T1000 (cell line): ENCODE results near the gene FUBP1.
A peak's percentile ranks its signal among the peaks of the same experiment; 100 is the strongest.
"Not testable (repeated sequence)": the region's sequence is repeated elsewhere in the genome, so short reads cannot be mapped to it uniquely, and the experiment has no call there.

Experiments
- DNase-seq: peaks from one replicate; lab custom pipeline; 2025; ENCODE audit warnings: mixed read lengths; lab: John Stamatoyannopoulos, UW

FUBP1 gene

DNA sequence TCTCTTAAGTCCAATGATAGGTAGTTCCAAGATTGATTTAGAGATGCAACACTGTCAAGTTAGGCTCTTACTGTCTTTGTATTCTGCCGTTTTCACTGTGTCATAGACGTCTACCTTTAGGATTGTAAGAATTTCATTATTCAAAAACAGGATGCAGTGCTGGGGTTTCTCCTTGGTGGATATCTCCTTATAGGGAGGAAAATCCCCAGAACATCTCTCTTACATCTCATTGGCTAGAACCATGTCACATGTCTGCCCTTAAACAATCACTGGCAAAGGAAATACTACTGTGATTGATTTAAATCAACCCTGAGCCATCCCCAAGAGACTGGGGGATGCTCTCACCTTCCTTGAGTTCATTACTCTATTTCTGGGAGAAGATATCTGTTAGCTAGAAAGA, 10.9 kb upstream of the FUBP1 start:
- DNase-seq: no peak

DNA sequence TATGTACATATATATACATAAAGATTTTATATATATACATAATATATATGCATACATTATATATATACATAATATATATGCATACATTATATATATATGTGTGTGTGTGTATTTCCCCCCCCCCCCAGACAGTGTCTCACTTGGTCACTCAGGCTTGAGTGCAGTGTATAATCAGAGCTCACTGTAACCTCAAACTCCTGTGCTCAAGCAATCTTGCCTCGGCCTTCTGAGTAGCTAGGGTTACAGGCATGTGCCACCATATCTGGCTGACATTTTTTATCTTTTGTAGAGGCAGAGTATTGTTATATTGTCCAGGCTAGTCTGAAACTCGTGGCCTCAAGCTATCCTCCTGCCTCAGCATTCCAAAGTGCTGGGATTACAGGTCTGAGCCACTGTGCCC, 9.0 kb upstream of the FUBP1 start:
- DNase-seq: no peak

DNA sequence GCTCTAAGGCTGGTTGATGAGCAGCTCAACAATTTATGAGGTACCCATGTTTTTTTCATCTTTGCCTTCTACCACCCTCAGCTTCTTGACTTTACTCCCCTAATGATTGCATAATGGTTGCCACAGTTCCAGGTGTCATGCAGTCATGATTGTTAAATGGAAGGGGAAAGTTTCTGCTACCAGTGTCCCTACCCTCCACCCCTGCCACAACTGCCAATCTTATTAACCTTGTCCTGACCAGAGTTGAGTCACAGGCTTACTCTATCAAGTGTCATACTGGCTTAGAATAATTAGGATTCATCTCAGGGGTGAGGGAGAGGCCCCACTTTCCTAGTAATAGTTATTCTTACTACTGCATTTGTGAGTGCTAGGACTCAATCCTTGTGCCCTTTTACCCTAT, 7.9 kb upstream of the FUBP1 start:
- no peak for DNase-seq

DNA sequence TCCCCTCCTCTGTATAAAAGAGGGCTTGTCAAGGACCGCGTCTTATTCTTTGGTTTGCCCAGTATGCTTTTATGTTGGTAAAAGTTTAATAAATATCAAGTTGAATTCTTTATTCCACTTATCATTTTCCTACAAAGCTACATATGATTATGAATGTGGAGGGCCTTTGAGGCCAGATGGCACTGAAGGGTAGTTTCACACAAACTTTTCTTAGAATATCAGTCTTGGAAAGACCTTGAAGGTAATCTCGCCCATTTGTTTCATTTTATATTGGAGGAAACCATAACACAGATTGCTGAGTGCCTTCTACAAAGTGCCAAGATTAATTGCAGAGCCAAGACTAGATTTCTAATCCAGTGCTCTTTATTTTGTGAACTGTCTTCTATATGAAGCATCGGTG, 5.8 kb upstream of the FUBP1 start:
- DNase-seq: no peak

DNA sequence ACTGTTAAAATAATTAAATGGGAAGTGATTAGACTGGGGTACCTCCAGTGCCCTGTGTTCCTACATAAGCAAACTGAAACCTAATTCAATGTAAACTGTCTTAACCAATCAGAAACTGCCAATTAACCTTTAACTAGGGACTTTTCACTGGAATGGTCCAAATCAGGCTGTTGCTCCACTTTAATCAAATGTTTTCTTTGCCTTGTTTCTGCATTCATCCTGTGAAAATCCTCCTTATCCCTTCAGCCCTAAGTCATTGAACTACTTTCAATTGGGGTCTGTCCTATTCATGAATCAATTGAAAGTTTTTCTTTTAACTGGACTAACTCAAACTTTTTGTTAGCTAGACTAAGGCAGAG, 5.1 kb upstream of the FUBP1 start:
- no peak for DNase-seq

DNA sequence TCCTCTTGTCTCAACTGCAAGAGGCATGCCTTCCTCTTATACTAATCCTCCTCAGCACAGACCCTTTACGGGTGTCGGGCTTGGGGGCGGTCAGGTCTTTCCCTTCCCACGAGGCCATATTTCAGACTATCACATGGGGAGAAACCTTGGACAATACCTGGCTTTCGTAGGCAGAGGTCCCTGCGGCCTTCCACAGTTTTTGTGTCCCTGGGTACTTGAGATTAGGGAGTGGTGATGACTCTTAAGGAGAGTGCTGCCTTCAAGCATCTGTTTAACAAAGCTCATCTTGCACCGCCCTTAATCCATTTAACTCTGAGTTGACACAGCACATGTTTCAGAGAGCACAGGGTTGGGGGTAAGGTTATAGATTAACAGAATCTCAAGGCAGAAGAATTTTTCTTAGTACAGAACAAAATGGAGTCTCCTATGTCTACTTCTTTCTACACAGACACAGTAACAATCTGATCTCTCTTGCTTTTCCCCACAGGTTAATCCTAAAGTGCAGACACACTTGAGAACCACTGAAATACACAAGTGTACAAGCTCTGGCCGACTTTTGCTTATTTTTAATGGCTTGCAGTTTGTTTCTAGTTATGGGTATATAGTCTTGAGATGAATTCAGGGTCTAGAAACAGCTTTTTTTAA, 4.6 kb upstream of the FUBP1 start:
- DNase-seq: not testable (repeated sequence)

DNA sequence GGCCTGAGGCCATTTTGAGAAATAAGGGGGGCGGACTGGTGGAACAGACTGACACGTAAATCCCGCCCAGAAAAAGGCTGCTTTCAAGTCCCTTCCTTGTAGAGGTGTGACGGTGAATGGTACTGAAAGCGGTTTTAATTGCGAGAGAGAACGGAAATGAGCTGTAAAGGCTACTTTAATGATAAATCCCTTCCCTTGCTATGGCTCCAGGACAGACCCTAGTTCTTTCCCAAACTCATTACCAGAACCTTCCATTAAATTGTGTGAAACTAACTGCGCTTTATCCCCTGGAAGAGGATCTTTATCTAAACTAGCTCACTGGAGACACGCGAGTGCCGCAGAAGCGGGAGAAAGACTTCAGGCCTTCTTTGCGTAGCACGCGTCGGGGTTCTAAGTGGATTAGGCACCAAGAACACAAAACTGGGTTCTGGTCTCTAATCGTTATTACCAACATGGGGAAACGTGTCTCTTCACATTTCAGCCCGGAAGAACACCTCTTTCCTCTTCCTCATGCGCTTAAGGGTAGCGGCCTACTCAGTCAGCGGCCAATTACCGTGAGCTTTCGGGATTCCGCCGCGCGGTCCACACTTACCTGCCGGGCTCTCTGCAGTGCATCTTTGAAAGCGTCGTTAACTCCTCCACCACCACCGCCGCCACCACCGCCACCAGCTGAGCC, 441 bp downstream of the FUBP1 start:
- peak; percentile 85 for DNase-seq

DNA sequence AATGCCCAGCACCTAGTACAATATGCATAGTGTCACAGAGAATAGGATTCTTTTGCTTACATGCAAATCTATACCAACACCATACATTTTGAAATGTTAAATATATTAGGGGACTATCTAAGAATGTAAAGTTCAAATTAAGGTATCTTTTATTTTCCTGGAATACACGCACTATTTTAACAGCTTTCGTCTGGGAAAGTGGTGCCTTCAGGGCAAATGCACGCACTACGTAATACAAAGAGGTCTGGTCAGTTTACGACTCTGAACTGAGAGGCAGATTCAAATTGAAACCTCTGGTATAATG, 931 bp downstream of the FUBP1 start:
- no peak for DNase-seq

DNA sequence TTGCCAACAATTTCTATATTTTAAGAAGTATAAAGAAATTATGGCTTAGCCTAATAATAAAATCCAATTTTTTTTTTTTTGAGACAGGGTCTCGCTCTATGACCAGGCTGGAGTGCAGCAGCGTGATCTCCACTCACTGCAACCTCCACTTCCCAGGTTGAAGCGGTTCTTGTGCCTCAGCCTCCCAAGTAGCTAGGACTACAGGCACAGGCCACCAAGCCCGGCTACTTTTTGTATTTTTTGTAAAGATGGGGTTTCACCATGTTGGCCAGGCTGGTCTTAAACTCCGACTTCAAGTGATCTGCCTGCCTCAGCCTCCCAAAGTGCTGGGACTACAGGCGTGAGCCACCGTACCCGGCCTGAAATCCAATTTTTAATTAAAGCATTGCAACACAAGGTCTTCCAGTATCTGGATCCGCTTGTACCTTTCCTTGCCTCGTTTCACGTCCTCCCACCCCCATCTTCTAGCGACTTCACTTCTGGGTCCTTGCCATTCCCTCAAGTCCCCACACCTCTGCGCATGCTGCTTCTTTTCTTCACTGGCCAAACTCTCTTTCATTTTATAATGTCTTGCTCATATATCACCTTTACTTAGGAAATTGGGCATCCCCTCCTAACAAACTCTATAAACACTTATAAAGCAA, 2.3 kb downstream of the FUBP1 start:
- no peak for DNase-seq

DNA sequence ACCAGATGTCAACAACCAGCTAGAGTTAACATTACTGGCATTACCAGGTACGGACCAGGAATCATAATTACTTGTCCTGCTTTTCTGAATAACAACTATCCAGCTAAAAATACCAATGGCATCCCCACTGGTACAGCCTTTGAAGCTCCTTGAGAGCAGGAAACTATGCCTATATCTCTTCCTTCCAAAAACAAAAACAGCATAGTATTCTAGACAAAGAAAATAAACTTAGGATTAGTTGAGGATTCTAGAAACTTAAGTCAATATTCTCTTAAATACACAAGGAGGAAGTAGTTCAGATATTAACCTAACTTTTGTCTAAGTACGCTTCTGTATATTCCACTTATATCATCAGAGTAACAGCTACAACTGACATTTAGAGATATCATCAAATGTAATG, 3.0 kb downstream of the FUBP1 start:
- no peak for DNase-seq

DNA sequence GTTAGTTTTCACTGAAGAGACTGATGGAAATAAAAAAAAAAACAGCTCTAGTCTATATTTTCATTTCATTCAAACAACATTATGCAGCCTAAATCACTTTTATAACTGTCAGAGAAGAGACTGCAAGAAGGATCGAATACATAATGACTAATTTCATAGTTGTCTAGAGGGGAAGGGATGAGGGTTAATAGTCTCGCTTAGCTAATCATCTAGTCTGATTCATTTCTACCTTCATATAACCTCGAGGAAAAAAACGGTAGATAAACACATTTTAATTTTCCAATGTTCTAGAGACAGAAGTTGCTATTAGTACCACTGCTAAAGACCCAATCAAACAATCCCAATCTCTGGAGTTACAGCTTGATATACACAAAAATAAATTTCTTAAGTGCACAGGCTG, 3.5 kb downstream of the FUBP1 start:
- DNase-seq: no peak

DNA sequence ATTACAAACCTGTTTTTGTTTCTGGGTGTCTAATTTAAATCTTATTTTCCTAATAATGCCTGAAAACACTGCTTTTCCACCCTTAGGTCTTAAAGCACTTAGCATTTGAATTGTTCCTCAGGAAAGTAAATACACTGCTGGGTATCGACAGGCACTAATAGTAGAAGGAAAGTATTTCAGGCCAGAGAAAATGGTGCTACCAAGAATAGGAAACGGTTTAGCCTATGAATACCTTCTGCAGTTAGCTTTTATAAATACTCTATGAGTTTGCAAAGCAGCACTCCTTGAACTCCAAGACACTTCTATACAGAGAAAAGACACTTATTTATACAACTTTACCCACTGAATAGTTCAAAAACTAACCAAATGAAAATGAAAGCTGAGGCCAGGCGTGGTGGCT, 6.8 kb downstream of the FUBP1 start:
- no peak for DNase-seq

DNA sequence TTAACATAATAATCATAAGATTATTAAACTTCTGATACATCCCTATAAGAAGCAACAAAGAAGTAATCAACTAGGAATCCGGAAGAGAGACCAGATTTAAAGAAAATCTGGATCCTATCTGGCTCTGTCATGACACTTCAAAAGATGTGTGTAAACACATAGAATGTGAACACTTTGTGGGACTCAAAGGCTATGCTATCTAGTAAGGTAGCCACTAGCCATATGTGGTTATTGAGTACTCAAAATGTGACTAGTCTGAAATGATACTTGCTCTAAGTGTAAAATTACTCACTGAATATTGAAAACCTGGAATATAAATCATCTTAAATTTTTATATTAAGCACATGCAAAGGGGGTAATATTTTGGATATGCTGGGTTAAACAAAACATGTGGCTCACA, 8.7 kb downstream of the FUBP1 start:
- DNase-seq: no peak

DNA sequence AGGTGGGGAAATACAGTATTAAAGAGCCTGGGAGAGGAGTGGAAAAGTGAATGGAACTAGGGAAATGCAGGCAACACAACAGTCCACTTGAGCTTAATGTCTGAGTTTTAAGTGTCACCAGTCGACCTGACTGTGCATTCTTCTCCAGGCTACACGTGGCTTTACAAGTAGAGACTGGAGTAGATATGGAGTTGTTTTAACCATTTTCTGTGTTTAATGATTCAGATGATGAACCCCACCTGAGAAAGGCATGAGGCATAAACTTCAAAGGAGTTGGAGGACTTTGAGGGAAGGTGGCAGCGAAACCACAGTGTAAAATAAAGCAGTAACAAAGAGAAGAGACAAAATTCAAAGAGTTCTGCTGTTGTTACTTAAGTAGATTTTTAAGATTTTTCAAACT, 12.6 kb downstream of the FUBP1 start:
- DNase-seq: no peak

DNA sequence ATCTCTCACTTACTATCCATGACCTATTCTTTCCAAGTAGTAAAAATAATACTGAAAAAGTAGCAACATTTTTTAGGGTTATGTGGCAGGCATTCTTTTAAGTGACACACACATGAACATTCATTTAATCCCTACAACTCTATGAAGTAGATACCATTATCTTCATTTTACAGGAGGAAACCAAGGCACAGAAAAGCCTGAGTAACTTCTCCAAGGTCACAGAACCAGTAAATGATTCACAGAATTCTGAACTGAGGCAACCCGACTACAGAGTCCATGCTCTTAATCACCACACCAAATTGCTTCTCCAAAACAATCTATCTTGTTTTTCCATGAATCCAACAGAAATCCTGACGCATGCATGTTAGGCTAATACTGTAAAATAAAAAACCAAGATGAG, 17.5 kb downstream of the FUBP1 start:
- no peak for DNase-seq

DNA sequence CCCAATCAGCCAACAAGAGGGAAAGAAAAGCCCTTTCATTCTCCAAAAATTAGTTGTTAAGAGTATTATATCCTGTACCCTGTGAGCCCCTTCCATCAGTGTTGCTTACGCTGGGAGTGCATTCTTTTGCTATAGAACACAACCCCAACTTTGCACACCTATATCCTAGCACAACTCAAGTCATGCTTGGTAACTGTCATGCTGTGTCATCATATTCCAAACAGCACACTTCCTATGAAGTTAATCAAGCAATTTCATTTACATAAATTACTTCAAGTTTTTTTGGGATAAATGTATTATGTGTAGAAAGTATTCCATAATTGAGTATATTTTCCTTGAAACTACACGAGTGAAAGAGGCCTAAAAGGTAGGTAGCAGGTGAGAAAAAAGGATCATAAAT, 20.0 kb downstream of the FUBP1 start:
- no peak for DNase-seq

DNA sequence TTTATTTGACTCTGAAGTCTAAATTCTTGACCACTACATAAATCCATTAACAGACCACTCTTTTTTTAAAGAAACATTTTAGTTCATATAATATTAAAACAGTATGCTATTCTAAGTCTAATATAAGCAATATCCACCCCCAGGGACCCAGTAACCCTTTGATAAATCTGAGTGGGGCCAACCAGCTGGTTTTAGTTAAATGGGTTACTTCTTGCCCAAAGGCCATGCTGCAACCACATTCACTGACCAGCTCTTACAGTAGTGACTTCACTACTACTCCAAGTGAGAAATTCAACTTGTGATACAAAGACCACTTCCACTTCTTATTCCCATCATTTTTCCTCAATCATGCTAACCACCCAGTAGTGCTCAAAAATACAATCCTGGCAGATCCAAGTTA, 20.5 kb downstream of the FUBP1 start:
- DNase-seq: no peak

DNA sequence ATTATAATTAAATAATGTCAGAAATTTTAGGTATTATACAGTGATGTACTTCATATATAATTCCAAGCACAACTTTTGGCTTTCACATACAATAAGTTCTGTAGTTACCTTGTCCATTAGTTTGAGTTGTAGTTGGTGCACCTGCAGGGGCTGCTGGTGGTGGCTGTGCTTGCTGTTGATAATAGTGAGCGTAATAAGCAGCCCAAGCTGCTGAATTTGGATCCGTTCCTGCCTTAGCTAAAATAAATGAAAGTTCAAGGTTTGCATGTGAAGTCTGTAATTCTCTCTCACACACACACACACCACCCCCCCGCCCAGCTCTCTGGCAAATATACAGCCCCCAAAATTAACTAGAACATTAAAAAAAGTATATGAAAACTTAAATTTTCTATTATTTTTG, 22.4 kb downstream of the FUBP1 start:
- no peak for DNase-seq

DNA sequence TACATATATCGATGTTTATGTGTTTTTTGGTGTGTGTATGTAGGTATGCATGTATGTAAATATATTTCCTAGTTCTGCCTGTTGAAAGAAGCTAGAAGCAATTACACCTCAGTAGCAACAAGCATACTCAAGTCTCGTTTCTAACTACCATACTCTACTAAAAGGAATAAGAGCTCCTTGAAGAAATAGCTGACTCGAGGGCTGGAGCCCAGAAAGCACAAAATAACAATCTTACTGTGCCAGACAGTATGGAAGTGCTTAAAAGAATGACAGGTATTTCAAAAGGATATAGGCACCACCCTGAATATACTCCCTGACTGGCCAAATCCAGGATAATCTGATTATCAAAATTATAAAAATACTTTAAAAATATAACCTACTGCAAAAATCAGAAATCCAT, 23.2 kb downstream of the FUBP1 start:
- no peak for DNase-seq

DNA sequence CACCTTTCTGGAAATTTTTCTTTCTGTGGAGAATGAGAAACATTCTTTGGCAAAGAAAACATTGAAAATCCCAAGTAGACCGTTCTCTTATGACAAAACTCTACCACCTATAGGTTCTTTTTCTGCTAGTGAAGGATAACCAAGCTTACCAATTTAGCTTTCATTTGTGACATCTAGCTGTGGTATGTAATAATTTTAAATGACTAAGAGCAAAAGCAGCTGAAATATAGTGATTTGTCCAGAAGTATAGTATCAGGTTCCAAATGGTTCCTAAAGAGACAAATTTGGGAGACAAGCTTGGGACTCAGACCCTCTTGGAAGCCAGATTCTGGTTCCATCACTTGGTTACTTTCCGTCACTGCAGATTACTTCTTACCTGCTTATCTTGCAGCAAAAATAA, 24.4 kb downstream of the FUBP1 start:
- DNase-seq: no peak

DNA sequence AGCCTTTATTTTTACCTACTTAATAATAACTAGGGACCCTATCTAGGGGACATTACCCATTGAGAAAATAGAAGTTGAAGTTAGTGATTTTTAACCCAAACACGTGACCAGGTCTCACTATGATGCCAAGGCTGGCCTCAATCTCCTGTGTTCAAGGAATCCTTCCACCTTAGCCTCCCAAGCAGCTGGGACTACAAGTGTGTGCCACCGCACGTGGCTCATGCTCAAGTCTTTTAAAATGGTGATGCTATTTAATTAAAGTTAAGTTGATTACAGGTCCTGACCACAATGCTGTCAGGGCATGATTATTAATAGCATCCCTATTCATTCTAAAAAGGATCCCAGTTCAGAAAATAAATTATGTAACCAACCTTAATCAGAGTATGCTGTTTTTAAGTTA, 25.0 kb downstream of the FUBP1 start:
- DNase-seq: no peak

DNA sequence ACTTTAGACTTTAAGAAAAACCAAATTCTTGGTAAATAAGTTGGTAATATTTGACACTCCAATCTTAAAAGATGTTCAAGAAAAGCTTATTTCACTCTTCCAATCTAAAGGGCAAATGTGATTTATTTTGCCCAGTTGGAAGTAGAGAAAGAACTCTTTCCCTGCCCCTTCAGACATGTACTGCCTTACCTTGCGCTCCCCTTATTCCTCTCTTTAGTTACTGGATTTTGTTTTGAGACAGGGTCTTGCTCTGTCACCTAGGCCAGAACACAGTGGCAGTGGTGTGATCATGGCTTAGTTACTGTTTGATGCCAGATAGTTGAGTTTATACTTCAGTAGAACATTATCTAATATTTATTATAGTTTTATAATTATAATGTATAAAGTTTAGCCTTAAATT, 27.5 kb downstream of the FUBP1 start:
- DNase-seq: no peak

DNA sequence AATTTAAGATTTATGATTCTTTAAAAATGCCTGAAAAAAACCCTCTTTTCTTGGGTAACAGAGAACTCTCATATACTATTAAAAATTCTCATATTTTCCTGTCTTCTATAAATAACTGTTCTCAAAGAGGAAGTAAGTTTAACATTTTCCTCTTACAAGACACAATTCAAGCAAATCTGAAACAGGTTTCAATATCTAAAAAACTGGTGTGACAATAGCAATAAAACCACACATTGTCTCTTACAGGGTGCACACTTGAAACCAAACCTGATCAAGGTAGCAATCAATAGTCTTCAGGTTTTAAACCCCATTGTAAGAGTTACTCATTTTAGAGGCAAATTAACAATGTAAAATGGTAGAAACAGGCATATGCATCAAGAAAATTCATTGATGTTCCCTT, 28.0 kb downstream of the FUBP1 start:
- no peak for DNase-seq

DNA sequence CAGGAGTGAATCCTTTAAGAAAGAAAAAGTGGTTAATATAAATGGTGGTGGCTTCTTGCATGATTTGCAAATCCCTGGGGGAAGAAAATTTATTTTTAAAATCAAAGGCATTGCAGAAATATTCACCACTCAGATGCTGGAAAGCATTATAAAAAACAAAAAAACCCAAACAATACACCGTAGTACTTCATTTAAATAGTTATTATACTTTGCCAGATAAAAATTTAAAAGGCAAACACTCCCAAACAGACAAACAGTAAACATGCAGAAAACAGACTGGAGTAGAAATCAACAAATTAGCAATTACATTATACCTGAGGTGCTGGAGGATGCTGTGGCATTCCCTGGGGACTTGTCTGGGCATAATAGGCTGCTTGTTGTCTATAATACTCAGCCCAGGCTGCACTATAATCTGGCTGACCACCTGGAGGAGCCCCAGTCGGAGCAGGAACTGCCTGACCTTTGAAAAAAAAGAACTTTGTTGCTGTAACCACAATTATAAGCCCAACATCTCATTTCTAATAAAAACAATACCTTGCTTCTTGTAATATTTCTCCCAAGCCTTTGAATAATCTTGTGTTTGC, 29.9 kb downstream of the FUBP1 start:
- DNase-seq: no peak
